Spleen (tissue), 11 donors: ENCODE results near the gene IPMK. TPM values are rescaled to one million over a fixed set of nuclear protein-coding genes. Genes with fewer than 3 reads are reported as not detected.
"Not testable (repeated sequence)": the region's sequence is repeated elsewhere in the genome, so short reads cannot be mapped to it uniquely, and the experiment has no call there.

Source experiments
- DNase-seq: peaks from one replicate; pipeline ENCODE4 v3.0.0-alpha.2; 2020
- H3K27ac ChIP-seq, 8 donors: fragments of 200-600 bp; sonication (generic) in 7 of 8; 1 replicate in 4 of 8; 2 replicates in 4 of 8; pipeline versions ENCODE4 v1.5.0 to v1.8.0; 2016 to 2021; ENCODE audit warnings: inconsistent platforms in 4 of 8, mild to moderate bottlenecking in 4 of 8, moderate library complexity in 1 of 8
- H3K27me3 ChIP-seq, 7 donors: fragments of 200-600 bp; sonication (generic) in 6 of 7; replicated peaks in 1 of 7; 1 replicate in 4 of 7; 2 replicates in 3 of 7; pipeline versions ENCODE4 v1.5.0 to v1.8.0; 2016 to 2021; ENCODE audit warnings: inconsistent platforms in 3 of 7, mild to moderate bottlenecking in 1 of 7
- H3K36me3 ChIP-seq, 6 donors: fragments of 200-600 bp; sonication (generic) in 5 of 6; 1 replicate in 4 of 6; 2 replicates in 2 of 6; pipeline versions ENCODE4 v1.5.0 to v1.8.0; 2016 to 2021; ENCODE audit warnings: inconsistent platforms in 2 of 6
- H3K4me1 ChIP-seq, 6 donors: fragments of 200-600 bp; sonication (generic) in 5 of 6; 1 replicate in 3 of 6; 2 replicates in 3 of 6; pipeline versions ENCODE4 v1.5.0 to v1.8.0; 2016 to 2021; ENCODE audit warnings: inconsistent platforms in 3 of 6
- H3K4me3 ChIP-seq, 8 donors: fragments of 200-600 bp; sonication (generic) in 7 of 8; 1 replicate in 4 of 8; 2 replicates in 4 of 8; pipeline versions ENCODE4 v1.5.0 to v1.8.0; 2016 to 2021; ENCODE audit warnings: inconsistent platforms in 4 of 8, mild to moderate bottlenecking in 4 of 8, moderate library complexity in 2 of 8
- H3K9me3 ChIP-seq, 8 donors: fragments of 200-600 bp; sonication (generic) in 7 of 8; 1 replicate in 4 of 8; 2 replicates in 4 of 8; pipeline versions ENCODE4 v1.5.0 to v1.8.0; 2016 to 2021; ENCODE audit warnings: inconsistent platforms in 4 of 8
- CTCF ChIP-seq, 11 experiments: fragments of 200-600 bp in 7 of 11; fragments of 450-650 bp in 4 of 11; sonication (generic) in 4 of 11; IDR thresholded peaks in 8 of 11; conservative IDR thresholded peaks in 3 of 11; 1 replicate in 7 of 11; 2 replicates in 4 of 11; pipeline versions ENCODE4 v1.4.0 to v1.8.0; 2016 to 2021; ENCODE audit warnings: antibody characterized with exemption in 11 of 11, inconsistent platforms in 4 of 11, mild to moderate bottlenecking in 1 of 11
- POLR2A ChIP-seq, 3 donors: fragments of 450-650 bp; IDR thresholded peaks; one replicate each; pipeline ENCODE4 v1.5.1; 2017; ENCODE audit warnings: antibody characterized with exemption in 3 of 3, mild to moderate bottlenecking in 1 of 3
- POLR2AphosphoS5 ChIP-seq, 3 donors: sonication (generic); formaldehyde crosslinking; IDR thresholded peaks; one replicate each; pipeline ENCODE4 v1.5.1; 2017; ENCODE audit warnings: antibody characterized with exemption in 3 of 3
- WGBS, 5 donors: extraction: QIAGEN DNeasy Blood & Tissue Kit in 3 of 5; methylation state at CpG; one replicate each; pipeline versions ENCODE4 v1.1.5 to v1.1.7; 2013 to 2018; 5-methylcytosine and 5-hydroxymethylcytosine counted together
- intact Hi-C: fragments of 100-400 bp; cut with DNase I; formaldehyde crosslinking; loops from one replicate; pipeline ENCODE4 v1.15.0; 2023; ENCODE audit warnings: low total_unique reads
- polyA plus RNA-seq, 3 donors: library from polyadenylated mRNA; stranded (reverse); fragments of 200-250 nt; gene quantifications; one replicate each; pipeline ENCODE4 v1.2.1, GENCODE V29; 2013
- total RNA-seq, 7 donors: library from RNA; depleted of rRNA in 3 of 7; stranded (reverse); fragments of >200 nt in 3 of 7; fragmentation: NEBNext Ultra II Directional in 4 of 7; extraction: Animal tissue kit (Norgen Biotek cat#: 25700) in 4 of 7; gene quantifications; one replicate each; pipeline versions ENCODE4 v1.1.0 to v1.2.1, GENCODE V29; 2016 to 2021
- donor health status: healthy with polysubstance abuse.
- donor health status: DM: no; HTN: no; CAD: no; lungs with moderate emphysema.
- donor health status: DM: no; HTN: no; CAD: no.
- donor health status: Bipolar disorder and iron deficiency.
- donor health status: healthy.
- donor health status: DM: no; HTN: no; CAD: no.
- donor health status: DM: yes; HTN: yes; CAD: no.

IPMK gene
- total and polyA plus RNA-seq, 10 donors: 2.9 to 17.2 (median 13.3) TPM

GRCh38 chr10:58241346-58241745 lies 26.3 kb downstream of the IPMK start:
- H3K27ac ChIP-seq: no peak overlapping the region
- DNase-seq: no peak
- intact Hi-C loops: no loop called here
- peaks cover 0 to 18% (median 0%) of the 10 kb centered on the region in 8 donors for H3K9me3 ChIP-seq
- 74 to 93% (median 81%) methylated on average over 3 of the region's 3 CpGs for WGBS, 5 donors
- H3K4me1 ChIP-seq: peaks cover 0 to 29% (median 12%) of the 10 kb centered on the region in 6 donors
- no peak overlapping the region for H3K4me3 ChIP-seq
- no peak for TF ChIP-seq CTCF (IDR thresholded peaks at IDR 0.05 in 8 of 11, conservative IDR thresholded peaks at IDR 0.05 in 3 of 11)
- TF ChIP-seq POLR2A (IDR thresholded peaks at IDR 0.05): no peak
- H3K36me3 ChIP-seq: peaks cover 0 to 22% (median 7%) of the 10 kb centered on the region in 6 donors
- no peaks in the 10 kb centered on the region for H3K27me3 ChIP-seq

GRCh38 chr10:58240531-58240930 lies 27.2 kb downstream of the IPMK start:
- Histone ChIP-seq H3K36me3 (peaks cover 0 to 30% (median 15%) of the 10 kb centered on the region in 6 donors), H3K9me3 (peaks cover 0 to 17% (median 0%) of the 10 kb centered on the region in 8 donors), H3K4me3 (no peak overlapping the region), H3K27ac (no peak overlapping the region), H3K27me3 (no peaks in the 10 kb centered on the region), H3K4me1 (peaks cover 0 to 29% (median 12%) of the 10 kb centered on the region in 6 donors)
- intact Hi-C loops: no loop called here
- 71 to 81% (median 75%) methylated on average over 4 of the region's 4 CpGs for WGBS, 5 donors
- TF ChIP-seq POLR2AphosphoS5 (IDR thresholded peaks at IDR 0.05): no peak
- no peak for TF ChIP-seq POLR2A (IDR thresholded peaks at IDR 0.05)
- TF ChIP-seq CTCF (IDR thresholded peaks at IDR 0.05 in 8 of 11, conservative IDR thresholded peaks at IDR 0.05 in 3 of 11): no peak
- no peak for DNase-seq

GRCh38 chr10:58239561-58240169 lies 28.0 kb downstream of the IPMK start:
- intact Hi-C loops: no loop called here
- WGBS, 5 donors: 70 to 79% (median 75%) methylated on average over 5 of the region's 5 CpGs
- Histone ChIP-seq H3K36me3 (peaks cover 0 to 39% (median 20%) of the 10 kb centered on the region in 6 donors), H3K4me3 (no peak overlapping the region), H3K27me3 (no peaks in the 10 kb centered on the region), H3K9me3 (peaks cover 0 to 17% (median 0%) of the 10 kb centered on the region in 8 donors), H3K27ac (no peak overlapping the region), H3K4me1 (peaks cover 0 to 29% (median 12%) of the 10 kb centered on the region in 6 donors)
- no peak for TF ChIP-seq POLR2AphosphoS5 (IDR thresholded peaks at IDR 0.05)
- no peak for TF ChIP-seq POLR2A (IDR thresholded peaks at IDR 0.05)
- no peak for TF ChIP-seq CTCF (IDR thresholded peaks at IDR 0.05 in 8 of 11, conservative IDR thresholded peaks at IDR 0.05 in 3 of 11)
- no peak for DNase-seq

- H3K9me3 ChIP-seq: peaks cover 0 to 8% (median 0%) of the 10 kb centered on the region in 8 donors
- H3K36me3 ChIP-seq: peaks cover 0 to 53% (median 23%) of the 10 kb centered on the region in 6 donors
- TF ChIP-seq CTCF (IDR thresholded peaks at IDR 0.05 in 8 of 11, conservative IDR thresholded peaks at IDR 0.05 in 3 of 11): no peak
- no peak for TF ChIP-seq POLR2A (IDR thresholded peaks at IDR 0.05)
- TF ChIP-seq POLR2AphosphoS5 (IDR thresholded peaks at IDR 0.05): no peak
- no peak overlapping the region for H3K27ac ChIP-seq
- intact Hi-C loops: no loop called here
- 91 to 97% (median 94%) methylated on average over 3 of the region's 3 CpGs for WGBS, 5 donors
- peaks cover 0 to 35% (median 12%) of the 10 kb centered on the region in 6 donors for H3K4me1 ChIP-seq
- no peaks in the 10 kb centered on the region for H3K27me3 ChIP-seq
- H3K4me3 ChIP-seq: no peak overlapping the region
- DNase-seq: no peak
Measured at GRCh38 chr10:58237014-58237834, 30.5 kb downstream of the IPMK start.

- DNase-seq, intact Hi-C loops, H3K27me3 ChIP-seq, H3K27ac ChIP-seq, H3K4me3 ChIP-seq, H3K4me1 ChIP-seq, H3K9me3 ChIP-seq: not testable (repeated sequence)
- 83 to 98% (median 92%) methylated on average over 5 to 7 of the region's 7 CpGs for WGBS, 5 donors
- H3K36me3 ChIP-seq: peaks cover 0 to 90% (median 22%) of the 10 kb centered on the region in 6 donors
Measured at GRCh38 chr10:58229856-58230255, 37.8 kb downstream of the IPMK start.
